PC-3 (cell line): Measurements from ENCODE around the gene OR52W1.

Source experiments
- CTCF ChIP-seq: fragments of 300-600 bp; sonication (generic); conservative IDR thresholded peaks from 2 replicates; pipeline ENCODE4 v1.5.1; 2017; ENCODE audit warnings: antibody characterized with exemption, low read depth, mild to moderate bottlenecking, low read length
- EZH2 ChIP-seq: fragments of 300-600 bp; sonication (generic); IDR thresholded peaks from one replicate; pipeline ENCODE4 v1.6.1; 2017; ENCODE audit warnings: antibody characterized with exemption, mild to moderate bottlenecking, low read length; ENCODE audit not compliant: unreplicated experiment

DNA sequence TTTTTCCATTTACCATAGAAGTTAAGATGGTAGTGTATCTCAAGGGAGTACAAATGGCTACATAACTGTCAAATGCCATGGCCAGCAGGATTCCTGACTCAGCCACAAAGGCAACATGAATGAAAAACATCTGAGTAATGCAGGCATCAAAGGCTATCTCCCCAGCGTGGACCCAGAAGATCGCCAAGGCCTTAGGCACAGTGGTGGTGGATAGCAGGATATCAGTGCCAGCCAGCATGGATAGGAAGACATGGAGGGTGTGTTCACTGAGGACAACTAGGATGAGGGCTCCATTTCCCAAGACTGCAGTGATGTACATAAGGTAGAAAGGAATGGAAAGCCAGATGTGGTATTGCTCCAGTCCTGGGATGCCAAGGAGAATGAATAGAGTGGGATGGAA, 46.9 kb upstream of the OR52W1 start:
- TF ChIP-seq CTCF, result no peak
- no peak for TF ChIP-seq EZH2
